Endothelial cell of umbilical vein (primary cell): ENCODE data around the gene TMEM120B. TPM values are rescaled to one million over a fixed set of nuclear protein-coding genes. Genes with fewer than 3 reads are reported as not detected.

Experiments used
- BruUV-seq: library from RNA; stranded (reverse); fragments of 400-500 nt; replicated peaks from 2 replicates; lab custom pipeline; 2021; lab: Mats Ljungman, UMichigan
- CTCF ChIA-PET: fragments of 300-600, 350-600 bp; sonication (Branson Sonifier 250); formaldehyde crosslinking; loops from one replicate; lab custom pipeline; 2021; ENCODE audit warnings: antibody characterized with exemption, inconsistent platforms; lab: Charles Lee
- POLR2A ChIA-PET: fragments of 300-600, 350-600 bp; sonication (Branson Sonifier 250); formaldehyde crosslinking; loops from one replicate; lab custom pipeline; 2021; ENCODE audit warnings: antibody characterized with exemption, inconsistent platforms; lab: Charles Lee
- DNase-seq: peaks from one replicate; pipeline ENCODE4 v3.0.0-alpha.2; 2011; ENCODE audit warnings: low read depth, low spot score
- FAIRE-seq: peaks from 2 replicates; lab custom pipeline; 2011; peaks lifted over from hg19 to GRCh38; lab: Jason Lieb, UNC
- H2AFZ ChIP-seq: 2 replicates; pipeline ENCODE4 v1.6.0; 2012; ENCODE audit warnings: low read depth, low read length, control low read depth, inconsistent platforms
- H3K27ac ChIP-seq: 2 replicates; pipeline ENCODE4 v1.5.1; 2011; ENCODE audit warnings: low read depth, mild to moderate bottlenecking, control low read depth, low read length, moderate library complexity; ENCODE audit not compliant: insufficient read depth
- H3K27me3 ChIP-seq, 2 experiments: 2 replicates each; pipeline versions ENCODE4 v1.6.0 to v1.6.1; 2011; ENCODE audit warnings: low read length in 2 of 2, mixed read lengths in 1 of 2; ENCODE audit not compliant: control insufficient read depth in 2 of 2, insufficient read depth in 2 of 2
- H3K36me3 ChIP-seq, 2 experiments: 2 replicates in 1 of 2; 3 replicates in 1 of 2; pipeline ENCODE4 v1.5.1; 2011; ENCODE audit warnings: low read length in 2 of 2, mild to moderate bottlenecking in 1 of 2, moderate library complexity in 1 of 2; ENCODE audit not compliant: control insufficient read depth in 2 of 2, insufficient read depth in 2 of 2; ENCODE audit errors: extremely low read depth in 1 of 2
- H3K4me1 ChIP-seq: 3 replicates; pipeline ENCODE4 v1.5.1; 2011; ENCODE audit warnings: mild to moderate bottlenecking, low read length; ENCODE audit not compliant: control insufficient read depth, insufficient read depth; ENCODE audit errors: extremely low read depth
- H3K4me2 ChIP-seq: 2 replicates; pipeline ENCODE4 v1.6.1; 2011; ENCODE audit warnings: low read length, control low read depth, mixed read lengths; ENCODE audit not compliant: insufficient read depth
- H3K4me3 ChIP-seq, 3 experiments: fragments of 200-600 bp in 1 of 3; sonication (generic), shearing (Covaris generic) in 1 of 3; replicated peaks in 1 of 3; 2 replicates each; pipeline ENCODE4 v1.5.1; 2011 to 2016; ENCODE audit warnings: control low read depth in 3 of 3, low read length in 3 of 3, mild to moderate bottlenecking in 2 of 3, inconsistent platforms in 1 of 3, low read depth in 1 of 3, moderate library complexity in 1 of 3; ENCODE audit not compliant: insufficient read depth in 1 of 3
- H3K79me2 ChIP-seq: 2 replicates; pipeline ENCODE4 v1.6.0; 2012; ENCODE audit warnings: low read length, inconsistent platforms; ENCODE audit not compliant: control insufficient read depth, insufficient read depth
- H3K9ac ChIP-seq: replicated peaks from 2 replicates; pipeline ENCODE3; 2011; ENCODE audit warnings: low read length, control low read depth; ENCODE audit not compliant: insufficient read depth; ENCODE audit errors: extremely low read depth
- H3K9me1 ChIP-seq: replicated peaks from 3 replicates; pipeline ENCODE4 v1.6.0; 2011; ENCODE audit warnings: mild to moderate bottlenecking, low read length; ENCODE audit not compliant: control insufficient read depth, insufficient read depth; ENCODE audit errors: extremely low read depth
- H3K9me3 ChIP-seq: replicated peaks from 2 replicates; pipeline ENCODE4 v1.5.1; 2012; ENCODE audit warnings: low read length, inconsistent platforms; ENCODE audit not compliant: control insufficient read depth, insufficient read depth
- H4K20me1 ChIP-seq: replicated peaks from 2 replicates; pipeline ENCODE3; 2011; ENCODE audit warnings: mild to moderate bottlenecking, low read length; ENCODE audit not compliant: control insufficient read depth, insufficient read depth; ENCODE audit errors: extremely low read depth
- CTCF ChIP-seq, 2 donors: IDR thresholded peaks; 1 replicate in 1 of 2; 2 replicates in 1 of 2; pipeline ENCODE4 v1.5.1; 2011; ENCODE audit warnings: low read length in 2 of 2, mild to moderate bottlenecking in 2 of 2, moderate library complexity in 2 of 2, control low read depth in 1 of 2, inconsistent platforms in 1 of 2, low read depth in 1 of 2; ENCODE audit not compliant: insufficient read depth in 1 of 2; ENCODE audit errors: extremely low read depth in 1 of 2
- EZH2 ChIP-seq: IDR thresholded peaks from 2 replicates; pipeline ENCODE4 v1.6.1; 2012; ENCODE audit warnings: borderline replicate concordance, low read depth, mild to moderate bottlenecking, moderate library complexity, low read length, inconsistent platforms; ENCODE audit not compliant: severe bottlenecking
- FOS ChIP-seq: IDR thresholded peaks from 2 replicates; pipeline ENCODE4 v1.6.1; 2011; ENCODE audit warnings: mild to moderate bottlenecking, low read length, moderate library complexity, borderline replicate concordance; ENCODE audit not compliant: insufficient read depth
- GATA2 ChIP-seq: IDR thresholded peaks from 2 replicates; pipeline ENCODE4 v1.7.0; 2011; ENCODE audit warnings: low read depth, mild to moderate bottlenecking, moderate library complexity, mixed read lengths, low read length; ENCODE audit not compliant: insufficient read length, insufficient read depth
- JUN ChIP-seq: IDR thresholded peaks from 2 replicates; pipeline ENCODE4 v1.6.1; 2011; ENCODE audit warnings: borderline replicate concordance, low read depth; ENCODE audit not compliant: insufficient read length, insufficient read depth
- MYC ChIP-seq: IDR thresholded peaks from one replicate; pipeline ENCODE4 v1.6.1; 2011; ENCODE audit warnings: mild to moderate bottlenecking, low read depth, low read length
- POLR2A ChIP-seq: IDR thresholded peaks from 2 replicates; pipeline ENCODE4 v1.6.1; 2012; ENCODE audit warnings: low read depth, mild to moderate bottlenecking, control low read depth, low read length
- POLR2AphosphoS5 ChIP-seq: IDR thresholded peaks from 2 replicates; pipeline ENCODE4 v1.6.1; 2012; ENCODE audit warnings: low read depth, mild to moderate bottlenecking, control low read depth, low read length, moderate library complexity; ENCODE audit not compliant: insufficient read depth
- dilution Hi-C: fragments of 300-500 bp; cut with MboI; formaldehyde crosslinking; loops from one replicate; pipeline ENCODE4 v1.15.0; 2019; ENCODE audit warnings: low sequenced_read_pairs; ENCODE audit not compliant: extremely low pct_ligation_motif_present
- intact Hi-C: fragments of 100-400 bp; cut with micrococcal nuclease; formaldehyde crosslinking; loops from one replicate; pipeline ENCODE4 v1.10.0; 2022
- polyA plus RNA-seq, 4 experiments: library from polyadenylated mRNA; depleted of rRNA in 3 of 4; stranded (reverse) in 3 of 4; unstranded in 1 of 4; fragments of >200 nt; gene quantifications; 2 replicates each; pipeline versions ENCODE4 v1.2.1 to v1.2.3, GENCODE V29; 2011 to 2012; ENCODE audit warnings: missing spikeins in 1 of 4
- total RNA-seq: library from RNA; stranded (reverse); gene quantifications from 2 replicates; pipeline ENCODE4 v1.2.3, GENCODE V29; 2021
- TF ChIP-seq, protein P1 (sequence below): IDR thresholded peaks from 2 replicates; pipeline ENCODE4 v1.6.1; 2011; ENCODE audit not compliant: insufficient read depth, insufficient read length

The TMEM120B gene
- total and polyA plus RNA-seq, 2 donors (not counting 3 experiments of a cell fraction or from before 2014, with no cell fraction given) = 10.4 to 12.8 TPM

- H3K9me3 ChIP-seq = no peaks in the 10 kb centered on the region
- no TSS peak for BruUV-seq
- H3K4me3 ChIP-seq = no peak overlapping the region
- CTCF ChIA-PET = no interaction called here
- H3K27ac ChIP-seq = no peak overlapping the region
- H3K36me3 ChIP-seq = no peaks in the 10 kb centered on the region
- FAIRE-seq (no peak), DNase-seq (no peak)
- H3K9ac ChIP-seq = no peak overlapping the region
- dilution Hi-C loops (no loop called here), intact Hi-C loops (no loop called here)
- no peaks in the 10 kb centered on the region for H3K9me1 ChIP-seq
- no peak overlapping the region for H2AFZ ChIP-seq
- no peak overlapping the region for H3K4me2 ChIP-seq
- no peaks in the 10 kb centered on the region for H3K27me3 ChIP-seq
- H3K4me1 ChIP-seq = peaks cover 7% of the 10 kb centered on the region
- POLR2A ChIA-PET = no interaction called here
- no peak for TF ChIP-seq GATA2
- no peak for TF ChIP-seq FOS
- TF ChIP-seq, protein P1, sequence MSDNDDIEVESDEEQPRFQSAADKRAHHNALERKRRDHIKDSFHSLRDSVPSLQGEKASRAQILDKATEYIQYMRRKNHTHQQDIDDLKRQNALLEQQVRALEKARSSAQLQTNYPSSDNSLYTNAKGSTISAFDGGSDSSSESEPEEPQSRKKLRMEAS = no peak
- TF ChIP-seq CTCF (IDR thresholded peaks at IDR 0.05; ENCODE audit: extremely low read depth in 1 of 2, insufficient read depth in 1 of 2, low read depth in 1 of 2, low read length in 2 of 2) = no peak
- no peak for TF ChIP-seq MYC
- TF ChIP-seq POLR2AphosphoS5 = no peak
- no peak for TF ChIP-seq POLR2A
- no peak for TF ChIP-seq EZH2
- TF ChIP-seq JUN = no peak
- H3K79me2 ChIP-seq = peaks cover 2% of the 10 kb centered on the region
- H4K20me1 ChIP-seq = no peaks in the 10 kb centered on the region
Measured at GRCh38 chr12:121723200-121723599, 10.6 kb downstream of the TMEM120B start.
